Measurements from ENCODE around the gene ENOX2. TPM values are rescaled to one million over a fixed set of nuclear protein-coding genes. Genes with fewer than 3 reads are reported as not detected.

The ENOX2 gene
- total and polyA plus RNA-seq, 2 experiments from 2014 or later, result 16.0 to 34.0 TPM

DNA sequence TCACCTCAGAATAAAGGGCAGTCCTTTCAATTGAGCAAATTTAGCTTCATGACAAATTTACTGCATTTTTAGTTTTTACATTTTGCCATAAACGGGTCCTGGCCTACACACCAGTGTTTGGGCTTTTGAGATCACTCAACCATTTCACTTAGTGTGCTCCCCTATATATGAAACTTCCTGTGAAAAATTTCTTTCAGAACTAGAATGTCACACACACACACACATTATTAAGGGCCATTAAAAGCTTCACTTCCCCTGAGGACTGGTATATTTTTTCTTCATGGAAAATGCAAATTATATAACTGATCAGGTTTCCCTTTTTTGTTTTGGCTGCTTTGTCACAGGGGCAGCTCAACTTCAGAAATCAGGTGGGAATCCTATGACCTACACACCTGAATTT, 206.5 kb downstream of the ENOX2 start:
- Histone ChIP-seq H3K36me3 (no peaks in the 10 kb centered on the region), H3K4me3 (no peak overlapping the region), H3K4me1 (ENCODE audit: low read depth) (peaks cover 7% of the 10 kb centered on the region), H3K27ac (no peak overlapping the region), H3K27me3 (no peaks in the 10 kb centered on the region), H3K9me3 (ENCODE audit: low read depth) (no peaks in the 10 kb centered on the region)
- no peak for DNase-seq (ENCODE audit: low read depth in 1 of 2, low spot score in 1 of 2)
- TF ChIP-seq, protein P1, sequence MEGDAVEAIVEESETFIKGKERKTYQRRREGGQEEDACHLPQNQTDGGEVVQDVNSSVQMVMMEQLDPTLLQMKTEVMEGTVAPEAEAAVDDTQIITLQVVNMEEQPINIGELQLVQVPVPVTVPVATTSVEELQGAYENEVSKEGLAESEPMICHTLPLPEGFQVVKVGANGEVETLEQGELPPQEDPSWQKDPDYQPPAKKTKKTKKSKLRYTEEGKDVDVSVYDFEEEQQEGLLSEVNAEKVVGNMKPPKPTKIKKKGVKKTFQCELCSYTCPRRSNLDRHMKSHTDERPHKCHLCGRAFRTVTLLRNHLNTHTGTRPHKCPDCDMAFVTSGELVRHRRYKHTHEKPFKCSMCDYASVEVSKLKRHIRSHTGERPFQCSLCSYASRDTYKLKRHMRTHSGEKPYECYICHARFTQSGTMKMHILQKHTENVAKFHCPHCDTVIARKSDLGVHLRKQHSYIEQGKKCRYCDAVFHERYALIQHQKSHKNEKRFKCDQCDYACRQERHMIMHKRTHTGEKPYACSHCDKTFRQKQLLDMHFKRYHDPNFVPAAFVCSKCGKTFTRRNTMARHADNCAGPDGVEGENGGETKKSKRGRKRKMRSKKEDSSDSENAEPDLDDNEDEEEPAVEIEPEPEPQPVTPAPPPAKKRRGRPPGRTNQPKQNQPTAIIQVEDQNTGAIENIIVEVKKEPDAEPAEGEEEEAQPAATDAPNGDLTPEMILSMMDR (IDR thresholded peaks at IDR 0.05; ENCODE audit: low read depth, low read length), result no peak

DNA sequence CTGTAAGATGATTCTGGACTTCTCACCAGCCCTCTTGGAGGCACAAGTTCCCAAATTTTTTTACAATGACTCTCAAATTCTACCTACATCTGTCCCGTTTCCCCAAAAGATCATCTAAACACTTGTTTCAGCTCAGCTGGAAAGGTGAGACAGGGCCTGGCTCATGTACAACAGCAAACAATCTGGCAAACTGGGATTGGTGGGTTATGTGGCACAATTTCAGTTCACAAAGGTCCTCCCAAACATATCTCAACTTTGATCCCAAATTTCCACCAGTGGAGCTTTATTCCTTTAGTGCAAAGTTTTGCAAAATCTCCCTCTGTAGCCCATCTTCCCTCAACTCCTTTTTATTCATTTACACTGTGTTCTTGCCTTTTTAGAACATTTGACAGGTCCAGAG, 207.1 kb downstream of the ENOX2 start:
- Histone ChIP-seq H3K36me3 (no peaks in the 10 kb centered on the region), H3K27me3 (no peaks in the 10 kb centered on the region), H3K4me3 (no peak overlapping the region), H3K27ac (no peak overlapping the region), H3K4me1 (ENCODE audit: low read depth) (peaks cover 7% of the 10 kb centered on the region), H3K9me3 (ENCODE audit: low read depth) (no peaks in the 10 kb centered on the region)
- TF ChIP-seq, protein P1 (IDR thresholded peaks at IDR 0.05; ENCODE audit: low read depth, low read length), result no peak
- DNase-seq (ENCODE audit: low read depth in 1 of 2, low spot score in 1 of 2), result no peak

DNA sequence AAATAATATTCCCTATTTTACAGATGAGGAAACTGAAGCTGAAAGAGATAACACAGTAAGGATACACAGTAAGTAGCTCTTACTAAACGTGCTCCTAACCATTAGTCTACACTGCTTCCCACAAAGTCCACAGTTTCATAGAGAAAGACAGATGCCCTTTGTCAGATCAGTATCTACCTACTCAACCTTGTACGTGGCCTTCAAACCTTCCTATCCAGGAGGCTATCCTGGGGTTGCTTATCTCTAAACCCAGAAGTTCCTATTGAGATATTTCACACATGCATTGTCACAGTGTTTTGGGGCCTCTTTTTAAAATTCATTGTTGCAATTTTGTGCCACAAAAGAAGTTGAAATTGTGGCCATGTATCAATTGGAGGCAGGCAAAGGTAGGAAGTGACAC, 208.0 kb downstream of the ENOX2 start:
- no peak for DNase-seq (ENCODE audit: low read depth in 1 of 2, low spot score in 1 of 2)

DNA sequence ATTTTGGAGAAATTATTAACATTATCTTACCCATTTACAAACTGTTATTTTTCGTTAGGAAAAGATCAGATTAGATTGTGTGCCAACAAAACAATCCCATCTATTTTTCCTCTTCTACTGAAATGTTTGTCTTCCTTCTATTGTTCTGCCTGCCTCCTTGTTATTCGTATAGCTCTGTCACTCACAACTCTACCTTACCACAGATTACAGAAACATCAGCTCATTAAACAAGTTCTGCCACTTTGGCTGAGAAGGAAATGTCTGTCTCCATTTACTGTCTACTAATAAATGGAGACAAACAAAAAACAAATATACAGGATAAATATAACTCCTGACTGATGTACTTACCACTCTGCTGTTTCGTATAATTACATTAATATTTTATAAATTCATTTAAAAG, 211.4 kb downstream of the ENOX2 start:
- no peaks in the 10 kb centered on the region for H3K4me1 ChIP-seq (ENCODE audit: low read depth)
- DNase-seq (ENCODE audit: low read depth in 1 of 2, low spot score in 1 of 2), result no peak
- H3K9me3 ChIP-seq (ENCODE audit: low read depth), result no peaks in the 10 kb centered on the region
- no peaks in the 10 kb centered on the region for H3K27me3 ChIP-seq
- TF ChIP-seq, protein P1 (IDR thresholded peaks at IDR 0.05; ENCODE audit: low read depth, low read length), result no peak
- no peak overlapping the region for H3K27ac ChIP-seq
- no peak overlapping the region for H3K4me3 ChIP-seq
- H3K36me3 ChIP-seq, result peaks cover 3% of the 10 kb centered on the region

More for the DNA sequence above, 208.0 kb downstream of the ENOX2 start:
- Histone ChIP-seq H3K9me3 (ENCODE audit: low read depth) (no peaks in the 10 kb centered on the region), H3K36me3 (no peaks in the 10 kb centered on the region), H3K4me3 (no peak overlapping the region), H3K4me1 (ENCODE audit: low read depth) (peaks cover 7% of the 10 kb centered on the region), H3K27ac (no peak overlapping the region), H3K27me3 (no peaks in the 10 kb centered on the region)
- TF ChIP-seq, protein P1 (IDR thresholded peaks at IDR 0.05; ENCODE audit: low read depth, low read length), result no peak

DNA sequence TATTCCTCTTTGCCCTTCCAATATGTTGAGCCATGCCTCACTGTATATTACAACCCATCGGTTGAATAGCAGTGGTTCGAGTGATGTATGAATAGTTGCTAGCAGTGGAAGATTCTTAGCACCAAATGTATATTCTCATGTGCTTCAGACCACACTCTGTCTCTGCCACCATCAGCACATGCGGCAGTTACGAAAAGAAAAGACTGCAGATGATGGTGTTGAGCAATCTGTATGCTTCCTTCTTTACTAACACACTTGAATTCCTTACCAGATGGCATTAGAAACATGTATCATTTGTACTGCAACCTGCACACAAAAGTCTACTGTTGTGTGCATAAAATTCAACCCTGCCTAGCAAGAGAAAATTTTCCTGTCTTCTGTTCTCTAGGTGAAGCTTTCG, 214.6 kb downstream of the ENOX2 start:
- Histone ChIP-seq H3K4me3 (no peak overlapping the region), H3K4me1 (ENCODE audit: low read depth) (peaks cover 6% of the 10 kb centered on the region), H3K9me3 (ENCODE audit: low read depth) (no peaks in the 10 kb centered on the region), H3K27ac (no peak overlapping the region), H3K36me3 (peaks cover 3% of the 10 kb centered on the region), H3K27me3 (no peaks in the 10 kb centered on the region)
- TF ChIP-seq, protein P1 (IDR thresholded peaks at IDR 0.05; ENCODE audit: low read depth, low read length), result no peak
- DNase-seq (ENCODE audit: low read depth in 1 of 2, low spot score in 1 of 2), result no peak

DNA sequence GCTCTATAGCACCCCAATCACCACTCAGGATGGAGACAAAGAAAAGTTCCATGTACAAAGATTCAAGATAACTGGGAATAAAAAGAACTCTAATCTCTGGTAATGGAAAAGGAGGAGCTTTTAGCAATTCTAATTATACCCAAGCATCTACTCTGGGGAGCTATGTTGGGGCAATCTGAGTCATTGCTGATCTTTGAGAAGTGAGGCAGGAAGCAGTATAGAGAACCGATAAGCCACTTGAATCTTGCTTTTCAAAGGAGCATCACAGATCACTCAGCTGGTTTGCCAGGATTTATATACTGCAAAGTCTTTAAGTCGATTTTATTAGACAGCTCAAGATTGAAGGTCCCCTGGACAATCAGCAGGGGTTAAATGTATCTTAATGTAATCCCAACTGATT, 220.0 kb downstream of the ENOX2 start:
- peak; percentile 6 to 9 for DNase-seq (ENCODE audit: low read depth in 1 of 2, low spot score in 1 of 2)

More for the DNA sequence above, 220.0 kb downstream of the ENOX2 start:
- TF ChIP-seq, protein P1 (IDR thresholded peaks at IDR 0.05; ENCODE audit: low read depth, low read length), result no peak
- Histone ChIP-seq H3K4me1 (ENCODE audit: low read depth) (peaks cover 19% of the 10 kb centered on the region), H3K27ac (peak overlapping the region; percentile 75), H3K27me3 (no peaks in the 10 kb centered on the region), H3K9me3 (ENCODE audit: low read depth) (no peaks in the 10 kb centered on the region), H3K4me3 (no peak overlapping the region), H3K36me3 (no peaks in the 10 kb centered on the region)
